SK-N-SH (cell line): ENCODE data around the gene FBXO39. TPM values are rescaled to one million over a fixed set of nuclear protein-coding genes. Genes with fewer than 3 reads are reported as not detected.
"Not testable (repeated sequence)": the region's sequence is repeated elsewhere in the genome, so short reads cannot be mapped to it uniquely, and the experiment has no call there.

ENCODE experiments used
- CTCF ChIA-PET: fragments of 300-600, 350-600 bp; formaldehyde crosslinking; extraction: SDS; loops from one replicate; lab custom pipeline; 2021; lab: Yijun Ruan, JAX
- POLR2A ChIA-PET: fragments of 350-600 bp; sonication (Branson Sonifier 250); formaldehyde crosslinking; extraction: SDS; loops from one replicate; lab custom pipeline; 2020; ENCODE audit warnings: antibody characterized with exemption, inconsistent platforms; lab: Yijun Ruan, JAX
- DNase-seq: peaks from one replicate; pipeline ENCODE4 v3.0.0; 2012
- H2AFZ ChIP-seq: fragments of 200-600 bp; sonication (generic); 2 replicates; pipeline ENCODE4 v1.8.1; 2016; ENCODE audit warnings: antibody characterized with exemption, mild to moderate bottlenecking, low read depth
- H3F3A ChIP-seq: fragments of 200-600 bp; sonication (generic); replicated peaks from 2 replicates; pipeline ENCODE3; 2016; ENCODE audit warnings: antibody characterized with exemption, mild to moderate bottlenecking; ENCODE audit not compliant: insufficient read depth
- H3K27ac ChIP-seq, 2 experiments: fragments of 200-500 bp in 1 of 2; fragments of 200-600 bp in 1 of 2; sonication (Bioruptor generic) in 1 of 2; sonication (generic), shearing (Covaris generic) in 1 of 2; 2 replicates each; pipeline versions ENCODE4 v1.5.1 to v1.6.1; 2014 to 2016; ENCODE audit warnings: low read depth in 2 of 2, inconsistent platforms in 1 of 2, low read length in 1 of 2, mild to moderate bottlenecking in 1 of 2, mixed read lengths in 1 of 2
- H3K27me3 ChIP-seq: fragments of 200-600 bp; sonication (generic), shearing (Covaris generic); 2 replicates; pipeline ENCODE4 v1.6.1; 2016; ENCODE audit warnings: mixed run types; ENCODE audit not compliant: insufficient read depth
- H3K36me3 ChIP-seq, 2 experiments: fragments of 200-500 bp in 1 of 2; fragments of 200-600 bp in 1 of 2; sonication (Bioruptor generic) in 1 of 2; sonication (generic) in 1 of 2; replicated peaks in 1 of 2; 2 replicates each; pipeline versions ENCODE3 to v1.5.1; 2014 to 2016; ENCODE audit warnings: low read length in 1 of 2, mild to moderate bottlenecking in 1 of 2; ENCODE audit not compliant: insufficient read depth in 2 of 2, control insufficient read depth in 1 of 2
- H3K4me1 ChIP-seq, 2 experiments: fragments of 200-500 bp in 1 of 2; fragments of 200-600 bp in 1 of 2; sonication (Bioruptor generic) in 1 of 2; sonication (generic), shearing (Covaris generic) in 1 of 2; 2 replicates each; pipeline versions ENCODE4 v1.5.1 to v1.6.1; 2014 to 2016; ENCODE audit warnings: low read depth in 1 of 2, low read length in 1 of 2, mixed run types in 1 of 2; ENCODE audit not compliant: insufficient read depth in 2 of 2, control insufficient read depth in 1 of 2
- H3K4me2 ChIP-seq: fragments of 200-600 bp; sonication (generic), shearing (Covaris generic); 2 replicates; pipeline ENCODE4 v1.6.1; 2017; ENCODE audit warnings: mixed run types
- H3K4me3 ChIP-seq, 2 experiments: fragments of 200-500 bp in 1 of 2; fragments of 200-600 bp in 1 of 2; sonication (Bioruptor generic) in 1 of 2; sonication (generic), shearing (Covaris generic) in 1 of 2; 2 replicates each; pipeline versions ENCODE4 v1.5.1 to v1.8.1; 2014 to 2016; ENCODE audit warnings: low read depth in 2 of 2, inconsistent platforms in 1 of 2, low read length in 1 of 2, mild to moderate bottlenecking in 1 of 2, mixed read lengths in 1 of 2, moderate library complexity in 1 of 2
- H3K79me2 ChIP-seq: fragments of 200-600 bp; sonication (generic); 2 replicates; pipeline ENCODE4 v1.8.1; 2017; ENCODE audit warnings: mild to moderate bottlenecking; ENCODE audit not compliant: insufficient read depth
- H3K9ac ChIP-seq: fragments of 200-600 bp; sonication (generic); 2 replicates; pipeline ENCODE4 v1.6.1; 2017; ENCODE audit warnings: mixed run types
- H3K9me2 ChIP-seq: fragments of 200-600 bp; sonication (generic); 2 replicates; pipeline ENCODE4 v1.6.1; 2017; ENCODE audit warnings: mixed run types
- H3K9me3 ChIP-seq: fragments of 200-600 bp; sonication (generic); 2 replicates; pipeline ENCODE4 v1.6.1; 2017; ENCODE audit warnings: mixed run types, mild to moderate bottlenecking, moderate library complexity
- H4K20me1 ChIP-seq: fragments of 200-600 bp; sonication (generic); 2 replicates; pipeline ENCODE4 v1.6.1; 2017; ENCODE audit warnings: mild to moderate bottlenecking, mixed run types; ENCODE audit not compliant: insufficient read depth
- CHD2 ChIP-seq: fragments of 150-350 bp; IDR thresholded peaks from 2 replicates; pipeline ENCODE4 v1.6.1; 2018; ENCODE audit warnings: low read length; ENCODE audit not compliant: partially characterized antibody
- EP300 ChIP-seq, 2 experiments: IDR thresholded peaks; 2 replicates each; pipeline versions ENCODE4 v1.4.0 to v1.6.1; 2012; ENCODE audit warnings: borderline replicate concordance in 1 of 2, low read depth in 1 of 2, low read length in 1 of 2
- EZH2phosphoT487 ChIP-seq: fragments of 200-600 bp; sonication (generic); IDR thresholded peaks from 2 replicates; pipeline ENCODE4 v1.6.1; 2017; ENCODE audit warnings: low read depth, mixed run types, mild to moderate bottlenecking, antibody characterized with exemption, moderate library complexity, borderline replicate concordance
- GABPA ChIP-seq: IDR thresholded peaks from 2 replicates; pipeline ENCODE4 v1.4.0; 2012; ENCODE audit warnings: low read depth, mild to moderate bottlenecking
- GATA2 ChIP-seq: sonication (generic); formaldehyde crosslinking; IDR thresholded peaks from 2 replicates; pipeline ENCODE4 v1.5.0; 2020; ENCODE audit warnings: mild to moderate bottlenecking, missing genetic modification reagents
- MEF2A ChIP-seq: IDR thresholded peaks from 2 replicates; pipeline ENCODE4 v1.4.0; 2012; ENCODE audit warnings: low read depth, borderline replicate concordance
- NFIC ChIP-seq: IDR thresholded peaks from 2 replicates; pipeline ENCODE4 v1.4.0; 2012; ENCODE audit warnings: borderline replicate concordance
- RAD21 ChIP-seq: IDR thresholded peaks from 2 replicates; pipeline ENCODE4 v1.6.1; 2012; ENCODE audit warnings: mild to moderate bottlenecking, low read length
- RCOR1 ChIP-seq: fragments of 150-350 bp; IDR thresholded peaks from 2 replicates; pipeline ENCODE4 v1.6.1; 2017; ENCODE audit warnings: antibody characterized with exemption, low read length
- RFX5 ChIP-seq: IDR thresholded peaks from 2 replicates; pipeline ENCODE4 v1.6.1; 2012; ENCODE audit warnings: mild to moderate bottlenecking, improper control_type of control experiment, low read length
- SIN3A ChIP-seq: IDR thresholded peaks from 2 replicates; pipeline ENCODE4 v1.6.1; 2012; ENCODE audit warnings: low read depth, mild to moderate bottlenecking, low read length, moderate library complexity, borderline replicate concordance
- SMC3 ChIP-seq: IDR thresholded peaks from 2 replicates; pipeline ENCODE4 v1.6.1; 2012; ENCODE audit warnings: low read depth, low read length, improper control_type of control experiment
- TAF1 ChIP-seq: IDR thresholded peaks from 2 replicates; pipeline ENCODE4 v1.6.1; 2012; ENCODE audit warnings: low read depth, mild to moderate bottlenecking, low read length, moderate library complexity, borderline replicate concordance
- TCF12 ChIP-seq: IDR thresholded peaks from 2 replicates; pipeline ENCODE4 v1.4.0; 2012
- TEAD4 ChIP-seq: IDR thresholded peaks from 2 replicates; pipeline ENCODE4 v1.4.0; 2012; ENCODE audit warnings: mild to moderate bottlenecking, borderline replicate concordance; ENCODE audit not compliant: insufficient read depth
- WGBS: methylation state at CpG from one replicate; pipeline ENCODE4 v1.1.6; 2017; ENCODE audit warnings: low lambda C conversion rate; 5-methylcytosine and 5-hydroxymethylcytosine counted together
- polyA plus RNA-seq, 3 experiments: library from polyadenylated mRNA; depleted of rRNA; stranded (reverse); fragments of >200 nt; gene quantifications; 2 replicates each; pipeline ENCODE4 v1.2.3, GENCODE V29; 2012
- TF ChIP-seq, protein P1 (sequence below): IDR thresholded peaks from 2 replicates; pipeline ENCODE4 v1.4.0; 2012; ENCODE audit warnings: low read depth, borderline replicate concordance
- TF ChIP-seq, protein P2 (sequence below): IDR thresholded peaks from 2 replicates; pipeline ENCODE4 v1.4.0; 2012; ENCODE audit warnings: low read depth, borderline replicate concordance
- TF ChIP-seq, protein P3 (sequence below): IDR thresholded peaks from 2 replicates; pipeline ENCODE4; 2012
- TF ChIP-seq, protein P4 (sequence below): fragments of 150-350 bp; IDR thresholded peaks from 2 replicates; pipeline ENCODE4 v1.6.1; 2016; ENCODE audit warnings: mild to moderate bottlenecking, low read depth, low read length

The FBXO39 gene
- polyA plus RNA-seq, 1 of the 3 experiments (the other 2 are of a cell fraction), result not detected

DNA sequence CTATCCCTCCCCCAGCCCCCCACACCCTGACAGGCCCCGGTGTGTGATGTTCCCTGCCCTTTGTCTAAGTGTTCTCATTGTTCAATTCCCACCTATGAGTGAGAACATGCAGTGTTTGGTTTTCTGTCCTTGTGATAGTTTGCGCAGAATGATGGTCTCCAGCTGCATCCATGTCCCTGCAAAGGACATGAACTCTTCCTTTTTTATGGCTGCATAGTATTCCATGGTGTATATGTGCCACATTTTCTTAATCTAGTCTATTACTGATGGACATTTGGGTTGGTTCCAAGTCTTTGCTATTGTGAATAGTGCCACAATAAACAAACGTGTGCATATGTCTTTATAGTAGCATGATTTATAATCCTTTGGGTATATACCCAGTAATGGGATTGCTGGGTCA is 40.4 kb downstream of the FBXO39 start:
- H3F3A ChIP-seq, H3K27ac ChIP-seq, H2AFZ ChIP-seq, H3K9ac ChIP-seq, H3K9me2 ChIP-seq, H3K9me3 ChIP-seq, H4K20me1 ChIP-seq, POLR2A ChIA-PET, CTCF ChIA-PET, DNase-seq, H3K36me3 ChIP-seq, H3K4me1 ChIP-seq, H3K4me2 ChIP-seq, H3K4me3 ChIP-seq, H3K79me2 ChIP-seq: not testable (repeated sequence)
- WGBS, result 10% methylated on average over 3 of the region's 3 CpGs
- peaks cover 40% of the 10 kb centered on the region for H3K27me3 ChIP-seq

DNA sequence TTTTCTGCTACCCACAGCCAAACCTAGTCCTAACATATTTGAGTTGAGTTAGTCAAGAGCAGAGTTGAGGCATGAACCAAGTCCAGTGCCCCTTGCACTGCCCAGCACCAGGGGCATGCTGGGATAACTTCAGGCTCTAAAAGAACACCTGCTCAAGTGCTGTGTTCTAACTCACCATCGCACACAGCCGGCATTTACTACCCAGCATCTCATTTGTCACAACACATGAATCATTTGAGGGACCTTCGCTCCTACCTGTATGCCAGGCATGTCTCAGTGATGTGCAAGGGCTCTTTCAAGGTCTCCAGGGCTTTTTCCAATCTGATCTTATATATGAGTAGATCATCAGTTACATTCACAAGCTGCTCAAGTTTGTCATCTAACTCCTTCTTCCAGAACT is 42.9 kb downstream of the FBXO39 start:
- no peak overlapping the region for H3K4me3 ChIP-seq
- ChIA-PET CTCF (no interaction called here), POLR2A (no interaction called here)
- H3K4me1 ChIP-seq, result no peaks in the 10 kb centered on the region
- DNase-seq, result no peak
- H3K9ac ChIP-seq, result no peak overlapping the region
- H3K4me2 ChIP-seq, result no peak overlapping the region
- no peaks in the 10 kb centered on the region for H3K9me2 ChIP-seq
- no peaks in the 10 kb centered on the region for H3F3A ChIP-seq
- H2AFZ ChIP-seq, result no peak overlapping the region
- no peak overlapping the region for H3K27ac ChIP-seq
- no peaks in the 10 kb centered on the region for H4K20me1 ChIP-seq
- TF ChIP-seq CHD2 (no peak), TCF12 (no peak), NFIC (no peak), SMC3 (no peak), EP300 (IDR thresholded peaks at IDR 0.05; ENCODE audit: borderline replicate concordance in 1 of 2, low read depth in 1 of 2, low read length in 1 of 2) (no peak), RCOR1 (no peak), RFX5 (no peak), SIN3A (no peak), MEF2A (no peak), GATA2 (no peak), RAD21 (no peak), TEAD4 (no peak), GABPA (no peak), TAF1 (no peak), EZH2phosphoT487 (no peak)
- TF ChIP-seq, protein P1, sequence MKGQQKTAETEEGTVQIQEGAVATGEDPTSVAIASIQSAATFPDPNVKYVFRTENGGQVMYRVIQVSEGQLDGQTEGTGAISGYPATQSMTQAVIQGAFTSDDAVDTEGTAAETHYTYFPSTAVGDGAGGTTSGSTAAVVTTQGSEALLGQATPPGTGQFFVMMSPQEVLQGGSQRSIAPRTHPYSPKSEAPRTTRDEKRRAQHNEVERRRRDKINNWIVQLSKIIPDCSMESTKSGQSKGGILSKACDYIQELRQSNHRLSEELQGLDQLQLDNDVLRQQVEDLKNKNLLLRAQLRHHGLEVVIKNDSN, result no peak
- TF ChIP-seq, protein P2, sequence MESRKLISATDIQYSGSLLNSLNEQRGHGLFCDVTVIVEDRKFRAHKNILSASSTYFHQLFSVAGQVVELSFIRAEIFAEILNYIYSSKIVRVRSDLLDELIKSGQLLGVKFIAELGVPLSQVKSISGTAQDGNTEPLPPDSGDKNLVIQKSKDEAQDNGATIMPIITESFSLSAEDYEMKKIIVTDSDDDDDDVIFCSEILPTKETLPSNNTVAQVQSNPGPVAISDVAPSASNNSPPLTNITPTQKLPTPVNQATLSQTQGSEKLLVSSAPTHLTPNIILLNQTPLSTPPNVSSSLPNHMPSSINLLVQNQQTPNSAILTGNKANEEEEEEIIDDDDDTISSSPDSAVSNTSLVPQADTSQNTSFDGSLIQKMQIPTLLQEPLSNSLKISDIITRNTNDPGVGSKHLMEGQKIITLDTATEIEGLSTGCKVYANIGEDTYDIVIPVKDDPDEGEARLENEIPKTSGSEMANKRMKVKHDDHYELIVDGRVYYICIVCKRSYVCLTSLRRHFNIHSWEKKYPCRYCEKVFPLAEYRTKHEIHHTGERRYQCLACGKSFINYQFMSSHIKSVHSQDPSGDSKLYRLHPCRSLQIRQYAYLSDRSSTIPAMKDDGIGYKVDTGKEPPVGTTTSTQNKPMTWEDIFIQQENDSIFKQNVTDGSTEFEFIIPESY, result no peak
- TF ChIP-seq, protein P3, sequence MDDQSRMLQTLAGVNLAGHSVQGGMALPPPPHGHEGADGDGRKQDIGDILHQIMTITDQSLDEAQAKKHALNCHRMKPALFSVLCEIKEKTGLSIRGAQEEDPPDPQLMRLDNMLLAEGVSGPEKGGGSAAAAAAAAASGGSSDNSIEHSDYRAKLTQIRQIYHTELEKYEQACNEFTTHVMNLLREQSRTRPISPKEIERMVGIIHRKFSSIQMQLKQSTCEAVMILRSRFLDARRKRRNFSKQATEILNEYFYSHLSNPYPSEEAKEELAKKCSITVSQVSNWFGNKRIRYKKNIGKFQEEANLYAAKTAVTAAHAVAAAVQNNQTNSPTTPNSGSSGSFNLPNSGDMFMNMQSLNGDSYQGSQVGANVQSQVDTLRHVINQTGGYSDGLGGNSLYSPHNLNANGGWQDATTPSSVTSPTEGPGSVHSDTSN, result no peak
- TF ChIP-seq, protein P4, sequence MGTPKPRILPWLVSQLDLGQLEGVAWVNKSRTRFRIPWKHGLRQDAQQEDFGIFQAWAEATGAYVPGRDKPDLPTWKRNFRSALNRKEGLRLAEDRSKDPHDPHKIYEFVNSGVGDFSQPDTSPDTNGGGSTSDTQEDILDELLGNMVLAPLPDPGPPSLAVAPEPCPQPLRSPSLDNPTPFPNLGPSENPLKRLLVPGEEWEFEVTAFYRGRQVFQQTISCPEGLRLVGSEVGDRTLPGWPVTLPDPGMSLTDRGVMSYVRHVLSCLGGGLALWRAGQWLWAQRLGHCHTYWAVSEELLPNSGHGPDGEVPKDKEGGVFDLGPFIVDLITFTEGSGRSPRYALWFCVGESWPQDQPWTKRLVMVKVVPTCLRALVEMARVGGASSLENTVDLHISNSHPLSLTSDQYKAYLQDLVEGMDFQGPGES, result no peak
- WGBS, result 3% methylated on average over 3 of the region's 3 CpGs
- H3K27me3 ChIP-seq, result peaks cover 22% of the 10 kb centered on the region; the same call in 1 of the 2 replicates
- H3K36me3 ChIP-seq, result no peaks in the 10 kb centered on the region
- no peaks in the 10 kb centered on the region for H3K9me3 ChIP-seq
- no peaks in the 10 kb centered on the region for H3K79me2 ChIP-seq
